GM12878 (cell line): ENCODE data around the gene EXOC4. TPM values are rescaled to one million over a fixed set of nuclear protein-coding genes. Genes with fewer than 3 reads are reported as not detected.

Experiments
- ATAC-seq: fragments of 200-7000 bp; cut with Tn5 transposase; 3 replicates; pipeline ENCODE4 v1.9.1; 2020; ENCODE audit warnings: mild to moderate bottlenecking, moderate library complexity
- BruUV-seq: library from RNA; stranded (reverse); fragments of 400-500 nt; replicated peaks from 2 replicates; lab custom pipeline; 2021; lab: Mats Ljungman, UMichigan
- CTCF ChIA-PET: fragments of 300-600 bp; sonication (Branson Sonifier 250); formaldehyde crosslinking; extraction: SDS; loops from one replicate; lab custom pipeline; 2021; ENCODE audit warnings: inconsistent platforms; lab: Yijun Ruan, JAX
- POLR2A ChIA-PET: fragments of 350-600 bp; formaldehyde crosslinking; extraction: SDS; loops from one replicate; lab custom pipeline; 2021; ENCODE audit warnings: inconsistent platforms; lab: Charles Lee
- RAD21 ChIA-PET: fragments of 300-600 bp; sonication (Branson Sonifier 250); formaldehyde crosslinking; loops from one replicate; lab custom pipeline; 2023; ENCODE audit warnings: antibody characterized with exemption; ENCODE audit not compliant: unreplicated experiment; lab: Charles Lee
- SMC1A ChIA-PET: fragments of 300-600 bp; sonication (Branson Sonifier 250); formaldehyde crosslinking; loops from one replicate; lab custom pipeline; 2023; ENCODE audit not compliant: unreplicated experiment, uncharacterized antibody; lab: Charles Lee
- DNase-seq: peaks from one replicate; pipeline ENCODE4 v3.0.0-alpha.2; 2011; ENCODE audit warnings: low read depth, low spot score
- FAIRE-seq: peaks from 3 replicates; lab custom pipeline; 2011; peaks lifted over from hg19 to GRCh38; lab: Jason Lieb, UNC
- H2AFZ ChIP-seq: 2 replicates; pipeline ENCODE4 v1.6.0; 2011; ENCODE audit warnings: low read depth, low read length, control low read depth; ENCODE audit not compliant: control insufficient read depth
- H3K27ac ChIP-seq: 2 replicates; pipeline ENCODE4 v1.5.1; 2011; ENCODE audit warnings: control low read depth; ENCODE audit not compliant: control insufficient read depth, insufficient read depth
- H3K27me3 ChIP-seq, 2 experiments: replicated peaks in 1 of 2; 2 replicates each; pipeline versions ENCODE4 v1.6.0 to v1.6.1; 2011; ENCODE audit warnings: low read length in 1 of 2; ENCODE audit not compliant: control insufficient read depth in 2 of 2, insufficient read depth in 2 of 2
- H3K36me3 ChIP-seq, 2 experiments: 2 replicates each; pipeline ENCODE4 v1.5.1; 2011; ENCODE audit warnings: low read length in 1 of 2; ENCODE audit not compliant: control insufficient read depth in 2 of 2, insufficient read depth in 2 of 2
- H3K4me1 ChIP-seq: 2 replicates; pipeline ENCODE4 v1.6.1; 2011; ENCODE audit warnings: mild to moderate bottlenecking, low read length, moderate library complexity, mixed read lengths; ENCODE audit not compliant: control insufficient read depth, insufficient read depth
- H3K4me2 ChIP-seq: 2 replicates; pipeline ENCODE4 v1.6.0; 2011; ENCODE audit warnings: control low read depth; ENCODE audit not compliant: control insufficient read depth, insufficient read depth
- H3K4me3 ChIP-seq: fragments of 200-600 bp; sonication (generic); 2 replicates; pipeline ENCODE4 v1.5.1; 2016
- H3K79me2 ChIP-seq: 2 replicates; pipeline ENCODE4 v1.6.0; 2011; ENCODE audit warnings: low read length; ENCODE audit not compliant: control insufficient read depth, insufficient read depth
- H3K9ac ChIP-seq: 2 replicates; pipeline ENCODE4 v1.8.0; 2011; ENCODE audit warnings: low read length, control low read depth, mixed read lengths; ENCODE audit not compliant: control insufficient read depth, insufficient read depth
- H3K9me3 ChIP-seq: replicated peaks from 3 replicates; pipeline ENCODE4 v1.5.1; 2011; ENCODE audit warnings: mild to moderate bottlenecking, low read length; ENCODE audit not compliant: control insufficient read depth, insufficient read depth
- H4K20me1 ChIP-seq: 2 replicates; pipeline ENCODE4 v1.6.0; 2011; ENCODE audit not compliant: control insufficient read depth, insufficient read depth
- BACH1 ChIP-seq: fragments of 450-650 bp; IDR thresholded peaks from 2 replicates; pipeline ENCODE4 v1.6.1; 2017; ENCODE audit warnings: mild to moderate bottlenecking, borderline replicate concordance
- CBFB ChIP-seq: IDR thresholded peaks from 2 replicates; pipeline ENCODE4 v1.6.1; 2016; ENCODE audit warnings: antibody characterized with exemption, low read depth
- CHD4 ChIP-seq: fragments of 200-600 bp; sonication (generic); IDR thresholded peaks from 2 replicates; pipeline ENCODE4 v1.6.1; 2016; ENCODE audit warnings: mild to moderate bottlenecking
- CTCF ChIP-seq, 3 experiments: IDR thresholded peaks in 2 of 3; conservative IDR thresholded peaks in 1 of 3; 2 replicates each; pipeline ENCODE4 v1.5.1; 2011; ENCODE audit warnings: low read depth in 3 of 3, low read length in 3 of 3, mild to moderate bottlenecking in 3 of 3, control low read depth in 2 of 3, moderate library complexity in 2 of 3, inconsistent platforms in 1 of 3, mixed read lengths in 1 of 3; ENCODE audit not compliant: control insufficient read depth in 2 of 3, insufficient read depth in 1 of 3; ENCODE audit errors: extremely low read depth in 1 of 3
- HDAC6 ChIP-seq: fragments of 200-600 bp; sonication (generic); IDR thresholded peaks from one replicate; pipeline ENCODE4 v1.8.0; 2017; ENCODE audit warnings: antibody characterized with exemption; ENCODE audit not compliant: unreplicated experiment
- IRF4 ChIP-seq: IDR thresholded peaks from 2 replicates; pipeline ENCODE4 v1.6.1; 2011; ENCODE audit warnings: low read depth, low read length
- MEF2A ChIP-seq: IDR thresholded peaks from 2 replicates; pipeline ENCODE4 v1.6.1; 2011; ENCODE audit warnings: low read depth, mild to moderate bottlenecking, low read length, moderate library complexity; ENCODE audit not compliant: insufficient read depth
- MXI1 ChIP-seq: fragments of 150-350 bp; IDR thresholded peaks from 2 replicates; pipeline ENCODE4 v1.6.1; 2011; ENCODE audit warnings: low read depth, mild to moderate bottlenecking, inconsistent platforms, low read length, improper control_type of control experiment
- NFXL1 ChIP-seq: fragments of 450-650 bp; IDR thresholded peaks from 2 replicates; pipeline ENCODE4 v1.6.1; 2017; ENCODE audit warnings: antibody characterized with exemption, mild to moderate bottlenecking, borderline replicate concordance
- NFYB ChIP-seq: IDR thresholded peaks from 2 replicates; pipeline ENCODE4 v1.6.1; 2011; ENCODE audit warnings: low read depth, mild to moderate bottlenecking, low read length, improper control_type of control experiment, moderate library complexity; ENCODE audit not compliant: insufficient read depth
- NKRF ChIP-seq: fragments of 450-650 bp; conservative IDR thresholded peaks from 2 replicates; pipeline ENCODE4 v1.6.1; 2017; ENCODE audit warnings: mild to moderate bottlenecking, moderate library complexity
- NR2C2 ChIP-seq: IDR thresholded peaks from 2 replicates; pipeline ENCODE4 v1.6.1; 2011; ENCODE audit warnings: borderline replicate concordance, low read depth; ENCODE audit not compliant: control insufficient read depth, insufficient read length
- RELA ChIP-seq: fragments of 450-650 bp; IDR thresholded peaks from 2 replicates; pipeline ENCODE4 v1.8.0; 2014; ENCODE audit warnings: borderline replicate concordance; ENCODE audit not compliant: partially characterized antibody
- RELB ChIP-seq: fragments of 450-650 bp; IDR thresholded peaks from 2 replicates; pipeline ENCODE4 v1.6.1; 2017; ENCODE audit warnings: low read depth, mild to moderate bottlenecking, moderate library complexity
- SMC3 ChIP-seq: IDR thresholded peaks from 2 replicates; pipeline ENCODE4 v1.6.1; 2011; ENCODE audit warnings: low read length, improper control_type of control experiment, borderline replicate concordance
- SPI1 ChIP-seq: IDR thresholded peaks from 2 replicates; pipeline ENCODE4 v1.6.1; 2011; ENCODE audit warnings: low read depth, mild to moderate bottlenecking, low read length, moderate library complexity, borderline replicate concordance; ENCODE audit not compliant: insufficient read depth
- SREBF2 ChIP-seq: IDR thresholded peaks from 2 replicates; pipeline ENCODE4 v1.6.1; 2012; ENCODE audit warnings: mild to moderate bottlenecking, low read length
- TARDBP ChIP-seq: IDR thresholded peaks from 2 replicates; pipeline ENCODE4 v1.6.1; 2016; ENCODE audit warnings: borderline replicate concordance
- ZNF217 ChIP-seq: fragments of 450-650 bp; IDR thresholded peaks from 2 replicates; pipeline ENCODE4 v1.6.1; 2017; ENCODE audit warnings: antibody characterized with exemption, mild to moderate bottlenecking
- ZZZ3 ChIP-seq: IDR thresholded peaks from 2 replicates; pipeline ENCODE4 v1.6.1; 2011; ENCODE audit warnings: low read depth; ENCODE audit not compliant: control insufficient read depth, insufficient read length
- WGBS: methylation state at CpG from one replicate; pipeline ENCODE4 v1.1.6; 2016; ENCODE audit warnings: low lambda C conversion rate; ENCODE audit not compliant: insufficient replicate concordance, insufficient coverage; ENCODE audit errors: missing lambda C conversion rate; 5-methylcytosine and 5-hydroxymethylcytosine counted together
- in situ Hi-C: fragments of 300-500 bp; cut with MboI; formaldehyde crosslinking; loops from 9 replicates; pipeline ENCODE4 v1.14.3; 2018; ENCODE audit warnings: mixed read lengths
- intact Hi-C: fragments of 100-400 bp; cut with micrococcal nuclease; formaldehyde crosslinking; loops from one replicate; pipeline ENCODE4 v1.14.2; 2022; ENCODE audit not compliant: unreplicated experiment
- polyA plus RNA-seq, 11 experiments: library from polyadenylated mRNA; depleted of rRNA in 4 of 11; unstranded in 6 of 11; stranded (reverse) in 5 of 11; fragments of >200 nt; fragmentation: Nextera tagmentation in 4 of 11; fragmentation: Illumina TruSeq in 1 of 11; extraction: Ambion mirVana in 4 of 11; extraction: Trizol in 1 of 11; gene quantifications; 1 replicate in 1 of 11; 2 replicates in 10 of 11; pipeline versions ENCODE4 v1.2.1 to v1.2.3, GENCODE V29; 2011 to 2016; ENCODE audit warnings: inconsistent platforms in 2 of 11, missing spikeins in 2 of 11, low read depth in 1 of 11
- total RNA-seq, 4 experiments: library from RNA; depleted of rRNA in 3 of 4; stranded (reverse); fragments of >200 nt in 3 of 4; fragmentation: Illumina TruSeq in 1 of 4; extraction: Trizol in 1 of 4; gene quantifications; 2 replicates each; pipeline versions ENCODE4 v1.2.1 to v1.2.3, GENCODE V29; 2013 to 2021

The EXOC4 gene
- total and polyA plus RNA-seq, 10 of the 15 experiments (the other 5 are each of a cell fraction or from before 2014, with no cell fraction given), result 13.2 to 44.5 (median 29.6) TPM

GRCh38 chr7:133484086-133484485 lies 231.2 kb downstream of the EXOC4 start:
- CTCF ChIA-PET, result interaction anchor here (1.3 kb wide), 1 partner anchor 36 kb away, joined by 3 read pairs; no protein-coding TSS in a partner anchor

More at GRCh38 chr7:133484086-133484485, 231.2 kb downstream of the EXOC4 start:
- no peak overlapping the region for H3K4me3 ChIP-seq
- no peaks in the 10 kb centered on the region for H4K20me1 ChIP-seq
- H3K27me3 ChIP-seq, result no peaks in the 10 kb centered on the region
- DNase-seq (no peak), ATAC-seq (no peak), FAIRE-seq (no peak)
- H2AFZ ChIP-seq, result no peak overlapping the region
- H3K4me1 ChIP-seq, result no peaks in the 10 kb centered on the region
- 93% methylated on average over 2 of the region's 2 CpGs for WGBS
- intact Hi-C loops, result loop anchor here (10.0 kb wide), 1 partner anchor 371 kb away; no protein-coding TSS in a partner anchor
- TF ChIP-seq BACH1 (no peak), RELB (no peak), SREBF2 (no peak), ZNF217 (no peak), CTCF (IDR thresholded peaks at IDR 0.05 in 2 of 3, conservative IDR thresholded peaks at IDR 0.05 in 1 of 3; ENCODE audit: control insufficient read depth in 2 of 3, extremely low read depth in 1 of 3, insufficient read depth in 1 of 3, low read depth in 3 of 3, low read length in 3 of 3) (no peak), NKRF (no peak), MXI1 (no peak), CBFB (no peak), IRF4 (no peak), TARDBP (no peak), CHD4 (no peak), SMC3 (no peak), RELA (no peak), NFXL1 (no peak), MEF2A (no peak), ZZZ3 (no peak), SPI1 (no peak), NR2C2 (no peak), NFYB (no peak), HDAC6 (no peak)
- RAD21 ChIA-PET, result no interaction called here
- no peaks in the 10 kb centered on the region for H3K9me3 ChIP-seq
- in situ Hi-C loops, result no loop called here
- H3K9ac ChIP-seq, result no peak overlapping the region
- no peak overlapping the region for H3K4me2 ChIP-seq
- POLR2A ChIA-PET, result no interaction called here
- H3K27ac ChIP-seq, result no peak overlapping the region
- peaks cover 0 to 3% of the 10 kb centered on the region in 2 experiments; a peak in 1 of 4 replicates for H3K36me3 ChIP-seq
- no peaks in the 10 kb centered on the region for H3K79me2 ChIP-seq
- SMC1A ChIA-PET, result interaction anchor here (1.4 kb wide), 1 partner anchor 9 kb away, joined by 3 read pairs; no protein-coding TSS in a partner anchor
- BruUV-seq, result no TSS peak
